ENCODE measurements around the gene OR1F1.

GRCh38 chr16:3215601-3216262 lies 27.7 kb downstream of the OR1F1 start:
- TF ChIP-seq CTCF (IDR thresholded peaks at IDR 0.05 in 4 of 5, conservative IDR thresholded peaks at IDR 0.05 in 1 of 5) = no peak
- TF ChIP-seq POLR2A (IDR thresholded peaks at IDR 0.05) = no peak
